Upper lobe of right lung (tissue), 1 donor: Measurements from ENCODE around the gene CYP2A6. TPM values are rescaled to one million over a fixed set of nuclear protein-coding genes. Genes with fewer than 3 reads are reported as not detected.
"Not testable (repeated sequence)": the region's sequence is repeated elsewhere in the genome, so short reads cannot be mapped to it uniquely, and the experiment has no call there.

ENCODE experiments used
- ATAC-seq: fragments of 200-7000 bp; cut with Tn5 transposase; one replicate; pipeline ENCODE4 v1.9.1; 2020; ENCODE audit warnings: mild to moderate bottlenecking, moderate library complexity
- DNase-seq: peaks from one replicate; pipeline ENCODE4 v3.0.0-alpha.2; 2020
- H3K27ac ChIP-seq: fragments of 200-600 bp; one replicate; pipeline ENCODE4 v1.8.0; 2022
- H3K27me3 ChIP-seq: fragments of 200-600 bp; one replicate; pipeline ENCODE4 v1.8.0; 2022; ENCODE audit warnings: mild to moderate bottlenecking
- H3K36me3 ChIP-seq: fragments of 200-600 bp; one replicate; pipeline ENCODE4 v1.8.0; 2022
- H3K4me1 ChIP-seq: fragments of 200-600 bp; one replicate; pipeline ENCODE4 v1.8.0; 2022
- H3K4me3 ChIP-seq: fragments of 200-600 bp; one replicate; pipeline ENCODE4 v1.8.0; 2022; ENCODE audit warnings: mild to moderate bottlenecking
- H3K9me3 ChIP-seq: fragments of 200-600 bp; one replicate; pipeline ENCODE4 v1.8.0; 2022
- CTCF ChIP-seq: fragments of 200-600 bp; IDR thresholded peaks from one replicate; pipeline ENCODE4 v1.8.0; 2022; ENCODE audit warnings: antibody characterized with exemption
- intact Hi-C: fragments of 100-400 bp; cut with DNase I; formaldehyde crosslinking; loops from one replicate; pipeline ENCODE4 v1.11.0; 2022
- total RNA-seq: library from RNA; stranded (reverse); fragmentation: NEBNext Ultra II Directional; extraction: Animal tissue kit (Norgen Biotek cat#: 25700); gene quantifications from one replicate; pipeline ENCODE4 v1.2.1, GENCODE V29; 2021
- donor health status: DM: no; HTN: yes; CAD: no; lungs with severe emphysema.

CYP2A6 gene
- total RNA-seq, 1 donor from 2014 or later = not detected

GRCh38 chr19:40831502-40832430 lies 18.5 kb downstream of the CYP2A6 start:
- H3K27ac ChIP-seq = peak overlapping the region; percentile 36
- ATAC-seq (peak; percentile 88), DNase-seq (no peak)
- H3K4me1 ChIP-seq = peaks cover 6% of the 10 kb centered on the region
- no peaks in the 10 kb centered on the region for H3K36me3 ChIP-seq
- intact Hi-C loops = no loop called here
- no peak for TF ChIP-seq CTCF
- no peak overlapping the region for H3K4me3 ChIP-seq
- H3K9me3 ChIP-seq = no peaks in the 10 kb centered on the region
- H3K27me3 ChIP-seq = no peaks in the 10 kb centered on the region

- ATAC-seq, H3K4me1 ChIP-seq, H3K27ac ChIP-seq, intact Hi-C loops, H3K36me3 ChIP-seq, H3K9me3 ChIP-seq, H3K4me3 ChIP-seq, DNase-seq, H3K27me3 ChIP-seq: not testable (repeated sequence)
Observed at GRCh38 chr19:40830741-40831140, 19.5 kb downstream of the CYP2A6 start.

- ATAC-seq (no peak), DNase-seq (no peak)
- intact Hi-C loops = no loop called here
- no peaks in the 10 kb centered on the region for H3K27me3 ChIP-seq
- no peak for TF ChIP-seq CTCF
- H3K27ac ChIP-seq = no peak overlapping the region
- no peaks in the 10 kb centered on the region for H3K36me3 ChIP-seq
- no peak overlapping the region for H3K4me3 ChIP-seq
- H3K9me3 ChIP-seq = no peaks in the 10 kb centered on the region
- H3K4me1 ChIP-seq = peaks cover 10% of the 10 kb centered on the region
Observed at GRCh38 chr19:40829205-40829604, 21.0 kb downstream of the CYP2A6 start.

GRCh38 chr19:40827386-40828247 lies 22.6 kb downstream of the CYP2A6 start:
- DNase-seq (no peak), ATAC-seq (no peak)
- Histone ChIP-seq H3K36me3 (no peaks in the 10 kb centered on the region), H3K4me1 (peaks cover 13% of the 10 kb centered on the region), H3K27ac (no peak overlapping the region), H3K27me3 (no peaks in the 10 kb centered on the region), H3K9me3 (no peaks in the 10 kb centered on the region), H3K4me3 (no peak overlapping the region)
- no peak for TF ChIP-seq CTCF
- intact Hi-C loops = no loop called here

- H3K36me3 ChIP-seq, H3K9me3 ChIP-seq, H3K27me3 ChIP-seq, H3K4me3 ChIP-seq, DNase-seq, H3K27ac ChIP-seq, intact Hi-C loops: not testable (repeated sequence)
- H3K4me1 ChIP-seq = peaks cover 13% of the 10 kb centered on the region
- peak; percentile 56 for ATAC-seq
Observed at GRCh38 chr19:40826699-40827385, 23.4 kb downstream of the CYP2A6 start.

- DNase-seq, H3K9me3 ChIP-seq, H3K4me3 ChIP-seq, ATAC-seq, intact Hi-C loops, H3K36me3 ChIP-seq, H3K4me1 ChIP-seq, H3K27ac ChIP-seq, H3K27me3 ChIP-seq: not testable (repeated sequence)
Observed at GRCh38 chr19:40826312-40826698, 23.9 kb downstream of the CYP2A6 start.

GRCh38 chr19:40825460-40826095 lies 24.7 kb downstream of the CYP2A6 start:
- H3K4me1 ChIP-seq, ATAC-seq, DNase-seq, H3K36me3 ChIP-seq, H3K27me3 ChIP-seq, H3K4me3 ChIP-seq, H3K27ac ChIP-seq, intact Hi-C loops, H3K9me3 ChIP-seq: not testable (repeated sequence)

GRCh38 chr19:40824916-40825315 lies 25.3 kb downstream of the CYP2A6 start:
- H3K4me3 ChIP-seq, intact Hi-C loops, ATAC-seq, H3K4me1 ChIP-seq, H3K9me3 ChIP-seq, DNase-seq, H3K36me3 ChIP-seq, H3K27ac ChIP-seq, H3K27me3 ChIP-seq: not testable (repeated sequence)

GRCh38 chr19:40822704-40823553 lies 27.3 kb downstream of the CYP2A6 start:
- ATAC-seq, H3K36me3 ChIP-seq, DNase-seq, H3K27me3 ChIP-seq, H3K4me3 ChIP-seq, H3K9me3 ChIP-seq, intact Hi-C loops: not testable (repeated sequence)
- Histone ChIP-seq H3K27ac (peak overlapping the region; percentile 24), H3K4me1 (peaks cover 24% of the 10 kb centered on the region)
